ENCODE results near the gene FCHSD2.

Gene FCHSD2

GRCh38 chr11:73172992-73173656 is 31.0 kb upstream of the FCHSD2 start:
- DNase-seq (ENCODE audit: insufficient read length, low spot score) (no peak), FAIRE-seq (no peak)

GRCh38 chr11:73171436-73172161 is 29.5 kb upstream of the FCHSD2 start:
- FAIRE-seq = no peak
- no peak for DNase-seq (ENCODE audit: insufficient read length, low spot score)

- FAIRE-seq (no peak), DNase-seq (ENCODE audit: insufficient read length, low spot score) (no peak)
Measured at GRCh38 chr11:73170140-73170539, 28.0 kb upstream of the FCHSD2 start.

- no peak for FAIRE-seq
- DNase-seq (ENCODE audit: insufficient read length, low spot score) = no peak
Measured at GRCh38 chr11:73168925-73169579, 26.9 kb upstream of the FCHSD2 start.

GRCh38 chr11:73167363-73167954 is 25.3 kb upstream of the FCHSD2 start:
- FAIRE-seq (no peak), DNase-seq (ENCODE audit: insufficient read length, low spot score) (no peak)

GRCh38 chr11:73164803-73165540 is 22.9 kb upstream of the FCHSD2 start:
- peak; percentile 31 for FAIRE-seq
- DNase-seq (ENCODE audit: insufficient read length, low spot score) = no peak

GRCh38 chr11:73163638-73164174 is 21.6 kb upstream of the FCHSD2 start:
- FAIRE-seq (no peak), DNase-seq (ENCODE audit: insufficient read length, low spot score) (no peak)

- FAIRE-seq (no peak), DNase-seq (ENCODE audit: insufficient read length, low spot score) (no peak)
Measured at GRCh38 chr11:73162196-73162740, 20.1 kb upstream of the FCHSD2 start.

- DNase-seq (ENCODE audit: insufficient read length, low spot score) (no peak), FAIRE-seq (no peak)
Measured at GRCh38 chr11:73160005-73160760, 18.1 kb upstream of the FCHSD2 start.

- FAIRE-seq = no peak
Measured at GRCh38 chr11:73159297-73159696, 17.2 kb upstream of the FCHSD2 start.

GRCh38 chr11:73158356-73159051 is 16.4 kb upstream of the FCHSD2 start:
- FAIRE-seq = no peak
- DNase-seq (ENCODE audit: insufficient read length, low spot score) = no peak

More at GRCh38 chr11:73159297-73159696, 17.2 kb upstream of the FCHSD2 start:
- no peak for DNase-seq (ENCODE audit: insufficient read length, low spot score)

- no peak for DNase-seq (ENCODE audit: insufficient read length, low spot score)
Measured at GRCh38 chr11:73157101-73158010, 15.2 kb upstream of the FCHSD2 start.

GRCh38 chr11:73156686-73157085 is 14.6 kb upstream of the FCHSD2 start:
- peak; percentile 47 for FAIRE-seq
- no peak for DNase-seq (ENCODE audit: insufficient read length, low spot score)

More at GRCh38 chr11:73157101-73158010, 15.2 kb upstream of the FCHSD2 start:
- peak; percentile 95 for FAIRE-seq

GRCh38 chr11:73156114-73156513 is 14.0 kb upstream of the FCHSD2 start:
- FAIRE-seq = peak; percentile 72

GRCh38 chr11:73155102-73155501 is 13.0 kb upstream of the FCHSD2 start:
- DNase-seq (ENCODE audit: insufficient read length, low spot score) = no peak
- FAIRE-seq = no peak

More at GRCh38 chr11:73156114-73156513, 14.0 kb upstream of the FCHSD2 start:
- DNase-seq (ENCODE audit: insufficient read length, low spot score) = no peak

- FAIRE-seq (peak; percentile 98), DNase-seq (ENCODE audit: insufficient read length, low spot score) (peak; percentile 52)
Measured at GRCh38 chr11:73154178-73154577, 12.1 kb upstream of the FCHSD2 start.

GRCh38 chr11:73152861-73153483 is 10.9 kb upstream of the FCHSD2 start:
- peak; percentile 52 for DNase-seq (ENCODE audit: insufficient read length, low spot score)
- FAIRE-seq = peak; percentile 97
